ENCODE data around the gene RFFL. TPM values are rescaled to one million over a fixed set of nuclear protein-coding genes. Genes with fewer than 3 reads are reported as not detected.

Gene RFFL
- total and polyA plus RNA-seq, 9 of the 15 experiments (the other 6 are each of a cell fraction or from before 2014, with no cell fraction given) = 3.4 to 18.1 (median 12.8) TPM

DNA sequence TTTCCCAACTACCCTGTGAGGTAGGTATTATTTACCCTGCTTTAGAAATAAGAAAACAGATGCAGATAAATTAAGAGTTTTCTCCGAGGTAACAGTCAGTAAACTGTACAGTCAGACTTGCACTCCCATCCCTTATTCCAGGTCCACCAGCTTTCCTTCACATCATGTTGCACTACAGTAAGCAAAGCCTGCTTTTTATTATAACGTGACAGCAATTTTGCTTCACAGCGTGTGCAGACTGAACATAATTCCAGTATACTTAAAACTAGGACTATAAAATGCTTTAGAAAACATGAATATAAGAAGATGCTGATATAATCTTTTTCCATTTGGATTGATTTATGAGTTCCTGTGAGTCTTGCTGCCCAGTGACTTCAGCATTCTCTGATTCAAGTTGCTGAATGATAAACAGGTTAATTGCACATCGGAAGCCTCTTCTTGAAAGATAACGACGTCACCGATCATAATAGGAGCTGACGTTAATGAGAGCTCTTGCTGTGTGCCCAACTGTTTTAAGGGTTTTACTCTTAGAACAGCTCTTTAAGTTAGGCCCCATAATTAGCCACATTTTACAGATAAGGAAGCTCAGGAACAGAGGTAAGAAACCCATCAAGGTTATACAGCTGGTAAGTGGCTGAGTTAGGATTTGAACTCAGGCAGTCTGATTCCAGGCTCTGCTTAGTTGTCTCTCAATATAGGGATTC, 81.8 kb downstream of the RFFL start (continued):
- TF ChIP-seq, protein P1, sequence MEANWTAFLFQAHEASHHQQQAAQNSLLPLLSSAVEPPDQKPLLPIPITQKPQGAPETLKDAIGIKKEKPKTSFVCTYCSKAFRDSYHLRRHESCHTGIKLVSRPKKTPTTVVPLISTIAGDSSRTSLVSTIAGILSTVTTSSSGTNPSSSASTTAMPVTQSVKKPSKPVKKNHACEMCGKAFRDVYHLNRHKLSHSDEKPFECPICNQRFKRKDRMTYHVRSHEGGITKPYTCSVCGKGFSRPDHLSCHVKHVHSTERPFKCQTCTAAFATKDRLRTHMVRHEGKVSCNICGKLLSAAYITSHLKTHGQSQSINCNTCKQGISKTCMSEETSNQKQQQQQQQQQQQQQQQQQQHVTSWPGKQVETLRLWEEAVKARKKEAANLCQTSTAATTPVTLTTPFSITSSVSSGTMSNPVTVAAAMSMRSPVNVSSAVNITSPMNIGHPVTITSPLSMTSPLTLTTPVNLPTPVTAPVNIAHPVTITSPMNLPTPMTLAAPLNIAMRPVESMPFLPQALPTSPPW (CRISPR knock-in tag; IDR thresholded peaks at IDR 0.05) = no peak
- TF ChIP-seq NCOA1 (IDR thresholded peaks at IDR 0.05; ENCODE audit: low read depth) = peak; percentile 80; the same call in 1 of the 2 replicates
- peak; percentile 70 for TF ChIP-seq HDAC3 (IDR thresholded peaks at IDR 0.05; ENCODE audit: borderline replicate concordance, partially characterized antibody)
- TF ChIP-seq, protein P2, sequence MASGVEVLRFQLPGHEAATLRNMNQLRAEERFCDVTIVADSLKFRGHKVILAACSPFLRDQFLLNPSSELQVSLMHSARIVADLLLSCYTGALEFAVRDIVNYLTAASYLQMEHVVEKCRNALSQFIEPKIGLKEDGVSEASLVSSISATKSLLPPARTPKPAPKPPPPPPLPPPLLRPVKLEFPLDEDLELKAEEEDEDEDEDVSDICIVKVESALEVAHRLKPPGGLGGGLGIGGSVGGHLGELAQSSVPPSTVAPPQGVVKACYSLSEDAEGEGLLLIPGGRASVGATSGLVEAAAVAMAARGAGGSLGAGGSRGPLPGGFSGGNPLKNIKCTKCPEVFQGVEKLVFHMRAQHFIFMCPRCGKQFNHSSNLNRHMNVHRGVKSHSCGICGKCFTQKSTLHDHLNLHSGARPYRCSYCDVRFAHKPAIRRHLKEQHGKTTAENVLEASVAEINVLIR (CRISPR knock-in tag; IDR thresholded peaks at IDR 0.05) = 0 out of 2 replicates have a peak, but pooled peaks have one; percentile 14
- TF ChIP-seq SRF (CRISPR knock-in tag; IDR thresholded peaks at IDR 0.05) = no peak
- TF ChIP-seq GABPB1 (CRISPR knock-in tag; IDR thresholded peaks at IDR 0.05) = no peak
- TF ChIP-seq CBFA2T3 (IDR thresholded peaks at IDR 0.05) = peak; percentile 90
- TF ChIP-seq KAT2B (IDR thresholded peaks at IDR 0.05; ENCODE audit: low read depth, low read length) = no peak
- TF ChIP-seq STAT5A (IDR thresholded peaks at IDR 0.05; ENCODE audit: borderline replicate concordance, low read length) = peak; percentile 74
- no peak for TF ChIP-seq ZKSCAN1 (IDR thresholded peaks at IDR 0.05; ENCODE audit: low read depth, low read length)
- TF ChIP-seq, protein P3, sequence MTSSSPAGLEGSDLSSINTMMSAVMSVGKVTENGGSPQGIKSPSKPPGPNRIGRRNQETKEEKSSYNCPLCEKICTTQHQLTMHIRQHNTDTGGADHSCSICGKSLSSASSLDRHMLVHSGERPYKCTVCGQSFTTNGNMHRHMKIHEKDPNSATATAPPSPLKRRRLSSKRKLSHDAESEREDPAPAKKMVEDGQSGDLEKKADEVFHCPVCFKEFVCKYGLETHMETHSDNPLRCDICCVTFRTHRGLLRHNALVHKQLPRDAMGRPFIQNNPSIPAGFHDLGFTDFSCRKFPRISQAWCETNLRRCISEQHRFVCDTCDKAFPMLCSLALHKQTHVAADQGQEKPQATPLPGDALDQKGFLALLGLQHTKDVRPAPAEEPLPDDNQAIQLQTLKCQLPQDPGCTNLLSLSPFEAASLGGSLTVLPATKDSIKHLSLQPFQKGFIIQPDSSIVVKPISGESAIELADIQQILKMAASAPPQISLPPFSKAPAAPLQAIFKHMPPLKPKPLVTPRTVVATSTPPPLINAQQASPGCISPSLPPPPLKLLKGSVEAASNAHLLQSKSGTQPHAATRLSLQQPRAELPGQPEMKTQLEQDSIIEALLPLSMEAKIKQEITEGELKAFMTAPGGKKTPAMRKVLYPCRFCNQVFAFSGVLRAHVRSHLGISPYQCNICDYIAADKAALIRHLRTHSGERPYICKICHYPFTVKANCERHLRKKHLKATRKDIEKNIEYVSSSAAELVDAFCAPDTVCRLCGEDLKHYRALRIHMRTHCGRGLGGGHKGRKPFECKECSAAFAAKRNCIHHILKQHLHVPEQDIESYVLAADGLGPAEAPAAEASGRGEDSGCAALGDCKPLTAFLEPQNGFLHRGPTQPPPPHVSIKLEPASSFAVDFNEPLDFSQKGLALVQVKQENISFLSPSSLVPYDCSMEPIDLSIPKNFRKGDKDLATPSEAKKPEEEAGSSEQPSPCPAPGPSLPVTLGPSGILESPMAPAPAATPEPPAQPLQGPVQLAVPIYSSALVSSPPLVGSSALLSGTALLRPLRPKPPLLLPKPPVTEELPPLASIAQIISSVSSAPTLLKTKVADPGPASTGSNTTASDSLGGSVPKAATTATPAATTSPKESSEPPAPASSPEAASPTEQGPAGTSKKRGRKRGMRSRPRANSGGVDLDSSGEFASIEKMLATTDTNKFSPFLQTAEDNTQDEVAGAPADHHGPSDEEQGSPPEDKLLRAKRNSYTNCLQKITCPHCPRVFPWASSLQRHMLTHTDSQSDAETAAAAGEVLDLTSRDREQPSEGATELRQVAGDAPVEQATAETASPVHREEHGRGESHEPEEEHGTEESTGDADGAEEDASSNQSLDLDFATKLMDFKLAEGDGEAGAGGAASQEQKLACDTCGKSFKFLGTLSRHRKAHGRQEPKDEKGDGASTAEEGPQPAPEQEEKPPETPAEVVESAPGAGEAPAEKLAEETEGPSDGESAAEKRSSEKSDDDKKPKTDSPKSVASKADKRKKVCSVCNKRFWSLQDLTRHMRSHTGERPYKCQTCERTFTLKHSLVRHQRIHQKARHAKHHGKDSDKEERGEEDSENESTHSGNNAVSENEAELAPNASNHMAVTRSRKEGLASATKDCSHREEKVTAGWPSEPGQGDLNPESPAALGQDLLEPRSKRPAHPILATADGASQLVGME (CRISPR knock-in tag; IDR thresholded peaks at IDR 0.05) = no peak
- TF ChIP-seq MTA1 (IDR thresholded peaks at IDR 0.05; ENCODE audit: borderline replicate concordance) = no peak
- TF ChIP-seq ZNF184 (CRISPR knock-in tag; IDR thresholded peaks at IDR 0.05) = no peak
- no peak for TF ChIP-seq ZNF79 (CRISPR knock-in tag; IDR thresholded peaks at IDR 0.05; ENCODE audit: low read depth)
- no peak for TF ChIP-seq SIX5 (IDR thresholded peaks at IDR 0.05; ENCODE audit: borderline replicate concordance in 1 of 2, insufficient read depth in 1 of 2, low read depth in 1 of 2, low read length in 2 of 2)
- no peak for TF ChIP-seq KHSRP (IDR thresholded peaks at IDR 0.05)
- TF ChIP-seq, protein P4, sequence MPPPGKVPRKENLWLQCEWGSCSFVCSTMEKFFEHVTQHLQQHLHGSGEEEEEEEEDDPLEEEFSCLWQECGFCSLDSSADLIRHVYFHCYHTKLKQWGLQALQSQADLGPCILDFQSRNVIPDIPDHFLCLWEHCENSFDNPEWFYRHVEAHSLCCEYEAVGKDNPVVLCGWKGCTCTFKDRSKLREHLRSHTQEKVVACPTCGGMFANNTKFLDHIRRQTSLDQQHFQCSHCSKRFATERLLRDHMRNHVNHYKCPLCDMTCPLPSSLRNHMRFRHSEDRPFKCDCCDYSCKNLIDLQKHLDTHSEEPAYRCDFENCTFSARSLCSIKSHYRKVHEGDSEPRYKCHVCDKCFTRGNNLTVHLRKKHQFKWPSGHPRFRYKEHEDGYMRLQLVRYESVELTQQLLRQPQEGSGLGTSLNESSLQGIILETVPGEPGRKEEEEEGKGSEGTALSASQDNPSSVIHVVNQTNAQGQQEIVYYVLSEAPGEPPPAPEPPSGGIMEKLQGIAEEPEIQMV (tag; conservative IDR thresholded peaks at IDR 0.05; ENCODE audit: low read depth) = no peak
- no peak for TF ChIP-seq ZNF143 (CRISPR knock-in tag; IDR thresholded peaks at IDR 0.05)

Data from K562 (cell line).